ENCODE data around the gene PPP4R3A. TPM values are rescaled to one million over a fixed set of nuclear protein-coding genes. Genes with fewer than 3 reads are reported as not detected.
A peak's percentile ranks its signal among the peaks of the same experiment; 100 is the strongest.
"Not testable (repeated sequence)": the region's sequence is repeated elsewhere in the genome, so short reads cannot be mapped to it uniquely, and the experiment has no call there.

PPP4R3A gene
- total RNA-seq, 2 experiments from 2014 or later = 92.4 to 96.4 TPM

GRCh38 chr14:91466192-91466591, 43.9 kb downstream of the PPP4R3A start:
- Mint-ChIP-seq H3K27ac (no peak overlapping the region), H3K4me3 (no peak overlapping the region), H3K36me3 (peaks cover 59% of the 10 kb centered on the region), H3K27me3 (no peaks in the 10 kb centered on the region), H3K9me3 (no peaks in the 10 kb centered on the region), H3K4me1 (ENCODE audit: low read depth) (peaks cover 49% of the 10 kb centered on the region)
- DNase-seq = no peak
- intact Hi-C loops (cut with micrococcal nuclease) = no loop called here
- CTCF ChIA-PET = interaction anchor here (1.0 kb wide), 1 partner anchor 143 kb away, joined by 3 read pairs; no protein-coding TSS in a partner anchor
- POLR2A ChIA-PET = no interaction called here

- DNase-seq = peak; percentile 48
- Mint-ChIP-seq H3K4me3 (no peak overlapping the region), H3K9me3 (no peaks in the 10 kb centered on the region), H3K27me3 (no peaks in the 10 kb centered on the region), H3K4me1 (ENCODE audit: low read depth) (peaks cover 39% of the 10 kb centered on the region), H3K27ac (peak overlapping the region; percentile 71), H3K36me3 (peaks cover 53% of the 10 kb centered on the region)
- ChIA-PET CTCF (interaction anchor here (0.6 to 1.1 kb wide), 4 partner anchors 44 to 446 kb away, joined by 3 read pairs; no protein-coding TSS in a partner anchor), POLR2A (no interaction called here)
- intact Hi-C loops (cut with micrococcal nuclease) = no loop called here
Observed at GRCh38 chr14:91464615-91465205, 45.4 kb downstream of the PPP4R3A start.

GRCh38 chr14:91458612-91459011, 51.5 kb downstream of the PPP4R3A start:
- H3K4me1 Mint-ChIP-seq (ENCODE audit: low read depth) = peaks cover 20% of the 10 kb centered on the region
- H3K27ac Mint-ChIP-seq = no peak overlapping the region
- ChIA-PET CTCF (no interaction called here), POLR2A (no interaction called here)
- H3K4me3 Mint-ChIP-seq = no peak overlapping the region
- no peaks in the 10 kb centered on the region for H3K9me3 Mint-ChIP-seq
- H3K27me3 Mint-ChIP-seq = no peaks in the 10 kb centered on the region
- intact Hi-C loops (cut with micrococcal nuclease) = no loop called here
- peaks cover 60% of the 10 kb centered on the region for H3K36me3 Mint-ChIP-seq
- DNase-seq = no peak

- ChIA-PET CTCF (no interaction called here), POLR2A (no interaction called here)
- Mint-ChIP-seq H3K4me1 (ENCODE audit: low read depth) (peaks cover 12% of the 10 kb centered on the region), H3K4me3 (no peak overlapping the region), H3K36me3 (peaks cover 44% of the 10 kb centered on the region), H3K27ac (no peak overlapping the region), H3K9me3 (no peaks in the 10 kb centered on the region), H3K27me3 (no peaks in the 10 kb centered on the region)
- intact Hi-C loops (cut with micrococcal nuclease) = no loop called here
- no peak for DNase-seq
Observed at GRCh38 chr14:91456283-91456682, 53.8 kb downstream of the PPP4R3A start.

GRCh38 chr14:91454580-91454979, 55.5 kb downstream of the PPP4R3A start:
- Mint-ChIP-seq H3K27ac (no peak overlapping the region), H3K36me3 (peaks cover 35% of the 10 kb centered on the region), H3K4me3 (no peak overlapping the region), H3K4me1 (ENCODE audit: low read depth) (peaks cover 12% of the 10 kb centered on the region), H3K9me3 (no peaks in the 10 kb centered on the region), H3K27me3 (no peaks in the 10 kb centered on the region)
- no peak for DNase-seq
- intact Hi-C loops (cut with micrococcal nuclease) = no loop called here
- ChIA-PET CTCF (no interaction called here), POLR2A (no interaction called here)

GRCh38 chr14:91454155-91454554, 56.0 kb downstream of the PPP4R3A start:
- no peak overlapping the region for H3K27ac Mint-ChIP-seq
- H3K36me3 Mint-ChIP-seq = peaks cover 35% of the 10 kb centered on the region
- no peak overlapping the region for H3K4me3 Mint-ChIP-seq
- intact Hi-C loops (cut with micrococcal nuclease) = no loop called here
- no peak for DNase-seq
- no peaks in the 10 kb centered on the region for H3K9me3 Mint-ChIP-seq
- H3K4me1 Mint-ChIP-seq (ENCODE audit: low read depth) = peaks cover 12% of the 10 kb centered on the region
- POLR2A ChIA-PET = no interaction called here
- CTCF ChIA-PET = interaction anchor here (1.5 kb wide), 1 partner anchor 131 kb away, joined by 4 read pairs; no protein-coding TSS in a partner anchor
- H3K27me3 Mint-ChIP-seq = no peaks in the 10 kb centered on the region

GRCh38 chr14:91453744-91454143, 56.4 kb downstream of the PPP4R3A start:
- no peaks in the 10 kb centered on the region for H3K27me3 Mint-ChIP-seq
- H3K27ac Mint-ChIP-seq = no peak overlapping the region
- no peak overlapping the region for H3K4me3 Mint-ChIP-seq
- peaks cover 12% of the 10 kb centered on the region for H3K4me1 Mint-ChIP-seq (ENCODE audit: low read depth)
- POLR2A ChIA-PET = no interaction called here
- CTCF ChIA-PET = interaction anchor here (1.5 kb wide), 1 partner anchor 130 kb away, joined by 4 read pairs; no protein-coding TSS in a partner anchor
- intact Hi-C loops (cut with micrococcal nuclease) = no loop called here
- H3K9me3 Mint-ChIP-seq = no peaks in the 10 kb centered on the region
- DNase-seq = no peak
- peaks cover 34% of the 10 kb centered on the region for H3K36me3 Mint-ChIP-seq

GRCh38 chr14:91444335-91445020, 65.6 kb downstream of the PPP4R3A start:
- no peak overlapping the region for H3K4me3 Mint-ChIP-seq
- peaks cover 2% of the 10 kb centered on the region for H3K9me3 Mint-ChIP-seq
- POLR2A ChIA-PET = no interaction called here
- peaks cover 8% of the 10 kb centered on the region for H3K27me3 Mint-ChIP-seq
- no peaks in the 10 kb centered on the region for H3K4me1 Mint-ChIP-seq (ENCODE audit: low read depth)
- CTCF ChIA-PET = no interaction called here
- intact Hi-C loops (cut with micrococcal nuclease) = no loop called here
- H3K36me3 Mint-ChIP-seq = no peaks in the 10 kb centered on the region
- no peak for DNase-seq
- H3K27ac Mint-ChIP-seq = no peak overlapping the region

GRCh38 chr14:91439345-91439744, 70.8 kb downstream of the PPP4R3A start:
- H3K4me3 Mint-ChIP-seq = no peak overlapping the region
- H3K36me3 Mint-ChIP-seq = no peaks in the 10 kb centered on the region
- no peak overlapping the region for H3K27ac Mint-ChIP-seq
- CTCF ChIA-PET = interaction anchor here (1.7 kb wide), 1 partner anchor 122 kb away, joined by 5 read pairs; no protein-coding TSS in a partner anchor
- peaks cover 3% of the 10 kb centered on the region for H3K9me3 Mint-ChIP-seq
- POLR2A ChIA-PET = no interaction called here
- H3K27me3 Mint-ChIP-seq = peaks cover 10% of the 10 kb centered on the region
- H3K4me1 Mint-ChIP-seq (ENCODE audit: low read depth) = no peaks in the 10 kb centered on the region
- no peak for DNase-seq
- intact Hi-C loops (cut with micrococcal nuclease) = no loop called here

GRCh38 chr14:91438845-91439244, 71.3 kb downstream of the PPP4R3A start:
- no peaks in the 10 kb centered on the region for H3K36me3 Mint-ChIP-seq
- peaks cover 10% of the 10 kb centered on the region for H3K27me3 Mint-ChIP-seq
- peaks cover 3% of the 10 kb centered on the region for H3K9me3 Mint-ChIP-seq
- DNase-seq = no peak
- no peak overlapping the region for H3K4me3 Mint-ChIP-seq
- CTCF ChIA-PET = interaction anchor here (1.7 kb wide), 1 partner anchor 121 kb away, joined by 5 read pairs; no protein-coding TSS in a partner anchor
- intact Hi-C loops (cut with micrococcal nuclease) = no loop called here
- POLR2A ChIA-PET = no interaction called here
- H3K27ac Mint-ChIP-seq = no peak overlapping the region
- H3K4me1 Mint-ChIP-seq (ENCODE audit: low read depth) = no peaks in the 10 kb centered on the region

GRCh38 chr14:91436266-91436665, 73.8 kb downstream of the PPP4R3A start:
- DNase-seq; H3K9me3 Mint-ChIP-seq; POLR2A ChIA-PET; intact Hi-C loops (cut with micrococcal nuclease); H3K36me3 Mint-ChIP-seq; H3K4me1 Mint-ChIP-seq (ENCODE audit: low read depth); H3K27ac Mint-ChIP-seq; CTCF ChIA-PET; H3K27me3 Mint-ChIP-seq; H3K4me3 Mint-ChIP-seq: not testable (repeated sequence)

GRCh38 chr14:91429385-91429784, 80.7 kb downstream of the PPP4R3A start:
- CTCF ChIA-PET = interaction anchor here (0.6 to 1.8 kb wide), 3 partner anchors 7 to 105 kb away, joined by 3 to 7 read pairs (median 3); no protein-coding TSS in a partner anchor
- H3K27ac Mint-ChIP-seq = no peak overlapping the region
- no peak overlapping the region for H3K4me3 Mint-ChIP-seq

GRCh38 chr14:91428931-91429330, 81.2 kb downstream of the PPP4R3A start:
- H3K4me3 Mint-ChIP-seq; intact Hi-C loops (cut with micrococcal nuclease); DNase-seq; H3K27me3 Mint-ChIP-seq; H3K27ac Mint-ChIP-seq; H3K9me3 Mint-ChIP-seq; POLR2A ChIA-PET; H3K36me3 Mint-ChIP-seq: not testable (repeated sequence)
- peaks cover 12% of the 10 kb centered on the region for H3K4me1 Mint-ChIP-seq (ENCODE audit: low read depth)
- CTCF ChIA-PET = interaction anchor here (0.6 to 2.4 kb wide), 5 partner anchors 8 to 105 kb away, joined by 3 to 20 read pairs (median 3); no protein-coding TSS in a partner anchor

More at GRCh38 chr14:91429385-91429784, 80.7 kb downstream of the PPP4R3A start:
- Mint-ChIP-seq H3K9me3 (no peaks in the 10 kb centered on the region), H3K27me3 (no peaks in the 10 kb centered on the region), H3K4me1 (ENCODE audit: low read depth) (peaks cover 12% of the 10 kb centered on the region), H3K36me3 (no peaks in the 10 kb centered on the region)
- intact Hi-C loops (cut with micrococcal nuclease) = no loop called here
- POLR2A ChIA-PET = no interaction called here
- DNase-seq = no peak

All from activated CD4-positive, alpha-beta memory T cell treated with anti-CD3 and anti-CD28 coated beads for 36 hours (primary cell).